GM21786 (cell line): ENCODE measurements around the gene DAP.
"Not testable (repeated sequence)": the region's sequence is repeated elsewhere in the genome, so short reads cannot be mapped to it uniquely, and the experiment has no call there.

Source experiments
- ATAC-seq: cut with Tn5 transposase; IDR thresholded peaks from one replicate; pipeline ENCODE4 v1.9.1; 2021; ENCODE audit not compliant: unreplicated experiment

DAP gene

DNA sequence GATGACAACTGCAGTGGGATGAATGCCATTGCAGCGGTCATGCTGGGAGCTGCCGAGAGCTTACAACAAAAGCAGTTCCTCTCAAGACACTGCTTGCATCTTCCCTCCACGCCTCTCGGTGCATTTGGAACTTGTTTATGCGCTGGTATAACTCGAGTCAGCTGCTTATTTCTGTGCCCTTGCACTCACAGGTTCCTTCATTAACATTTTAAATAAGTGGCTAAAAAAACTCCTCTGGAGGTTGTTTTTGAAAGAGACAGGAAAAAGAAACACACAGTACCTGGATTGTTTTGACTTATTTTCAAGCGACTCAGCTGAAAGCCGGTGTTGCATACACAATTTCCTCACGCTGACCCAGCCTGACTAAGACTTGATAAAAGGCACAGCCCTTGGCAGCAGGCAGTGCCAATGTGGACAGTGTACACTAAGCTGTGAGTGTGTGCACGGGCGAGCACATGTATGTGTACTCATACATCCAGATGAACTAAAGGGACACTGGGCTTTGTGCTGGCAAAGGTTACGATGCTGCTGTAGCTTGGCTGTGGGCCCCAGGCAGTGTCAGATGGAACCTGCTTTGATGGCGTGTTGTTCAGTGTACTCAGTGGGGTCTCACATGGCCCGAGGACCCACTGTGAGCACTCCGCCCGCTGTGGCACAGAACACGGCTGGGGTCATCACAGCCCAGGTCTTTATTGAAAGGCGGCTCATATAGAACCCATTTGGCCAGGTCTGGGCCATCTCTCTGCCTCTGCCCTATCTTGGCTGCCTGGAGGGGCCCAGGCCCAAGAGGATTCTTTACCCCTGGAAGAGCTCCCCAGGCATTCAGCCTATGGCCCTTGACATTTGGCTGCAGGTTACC lies 104.8 kb downstream of the DAP start:
- no peak for ATAC-seq

DNA sequence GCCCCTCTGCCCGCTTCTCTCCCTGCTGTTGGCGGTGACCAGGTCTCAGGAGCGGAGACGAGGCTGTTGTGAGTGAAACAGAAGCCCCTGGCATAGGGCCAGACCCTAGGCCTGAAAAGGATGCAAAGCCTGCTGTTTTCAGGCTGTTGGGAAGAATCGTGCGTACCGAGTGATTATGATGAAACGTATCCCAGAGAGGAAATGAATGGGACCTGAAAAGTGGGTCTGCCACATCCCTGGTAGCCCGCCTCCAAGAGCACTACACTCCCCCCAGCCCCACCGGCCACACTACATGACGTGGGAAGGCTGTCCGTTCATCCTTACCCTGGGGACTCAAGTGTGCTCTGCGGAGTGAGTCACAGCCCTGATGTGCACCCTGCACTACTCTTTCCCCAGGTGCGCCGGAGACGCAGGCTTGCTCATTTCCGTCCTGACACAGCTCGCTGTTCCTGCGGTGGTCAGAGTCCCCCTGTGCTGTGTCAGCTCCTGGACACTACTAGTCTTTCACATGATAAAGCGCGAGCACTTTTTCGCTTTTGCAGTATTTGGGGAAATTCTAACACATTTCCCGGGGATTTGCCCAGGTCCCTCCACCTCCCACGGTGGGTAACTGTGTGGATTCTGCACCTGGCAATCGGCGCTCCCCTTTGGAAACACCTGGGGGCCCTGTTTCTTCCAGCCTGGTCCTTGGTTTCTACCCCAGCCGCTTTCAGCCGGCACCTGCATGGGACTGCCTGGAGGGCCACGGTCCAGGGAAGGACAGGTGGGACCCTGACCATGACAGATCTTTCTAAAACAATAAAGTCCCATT lies 105.7 kb downstream of the DAP start:
- ATAC-seq = no peak

- no peak for ATAC-seq
Observed at GRCh38 chr5:10654566-10654965, 106.5 kb downstream of the DAP start.

DNA sequence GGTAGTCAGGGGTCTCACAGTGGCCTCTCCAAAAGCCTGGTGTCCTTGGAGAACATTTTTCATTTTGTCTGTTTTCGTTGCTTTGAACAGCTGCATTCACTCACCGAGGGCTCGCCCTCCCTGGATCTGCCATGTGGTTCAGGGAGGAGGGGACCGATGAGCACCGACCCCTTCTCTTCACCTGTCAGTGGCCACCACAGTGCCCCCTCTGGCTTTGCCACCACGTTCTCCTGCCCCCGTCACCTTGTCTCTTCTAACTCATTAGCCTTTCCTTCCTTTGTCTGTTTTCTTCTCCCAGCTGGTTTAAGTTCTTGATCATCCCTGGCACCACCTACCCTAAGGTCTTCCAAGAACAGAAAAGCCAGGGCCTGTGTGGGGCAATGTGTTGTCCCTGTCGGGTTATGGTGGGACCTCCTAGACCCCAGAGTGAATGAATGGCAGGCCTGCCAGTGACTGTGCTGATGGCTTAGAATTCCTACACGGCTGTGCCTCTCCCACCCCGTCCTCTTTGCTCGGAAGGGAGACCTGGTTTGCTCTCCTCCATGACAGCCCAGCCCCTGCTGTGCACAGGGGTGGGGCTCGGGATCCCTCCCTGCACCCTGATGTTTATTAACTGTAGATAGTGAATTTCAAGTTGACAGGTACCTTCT lies 107.2 kb downstream of the DAP start:
- no peak for ATAC-seq

- no peak for ATAC-seq
Observed at GRCh38 chr5:10653043-10653442, 108.0 kb downstream of the DAP start.

- no peak for ATAC-seq
Observed at GRCh38 chr5:10652606-10653005, 108.4 kb downstream of the DAP start.

DNA sequence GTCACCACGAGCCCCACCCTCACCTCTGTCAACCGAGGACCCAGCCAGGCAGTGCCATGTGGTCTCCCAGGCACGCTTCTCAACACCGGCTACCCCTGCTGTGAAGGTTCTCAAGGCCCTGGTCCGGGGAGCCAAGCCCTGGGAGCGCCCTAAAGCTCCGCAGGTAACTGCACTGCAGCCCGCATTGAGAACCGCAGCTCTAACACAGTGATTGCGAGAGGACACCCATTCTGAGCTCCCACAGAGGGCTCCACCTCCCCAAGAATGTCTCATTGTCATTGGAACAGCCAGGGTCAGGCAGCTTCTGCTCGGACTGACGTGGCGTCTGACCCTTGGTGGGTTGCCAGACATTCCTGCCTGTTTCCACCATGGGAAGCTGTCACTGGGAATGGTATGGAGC lies 108.9 kb downstream of the DAP start:
- ATAC-seq = no peak

DNA sequence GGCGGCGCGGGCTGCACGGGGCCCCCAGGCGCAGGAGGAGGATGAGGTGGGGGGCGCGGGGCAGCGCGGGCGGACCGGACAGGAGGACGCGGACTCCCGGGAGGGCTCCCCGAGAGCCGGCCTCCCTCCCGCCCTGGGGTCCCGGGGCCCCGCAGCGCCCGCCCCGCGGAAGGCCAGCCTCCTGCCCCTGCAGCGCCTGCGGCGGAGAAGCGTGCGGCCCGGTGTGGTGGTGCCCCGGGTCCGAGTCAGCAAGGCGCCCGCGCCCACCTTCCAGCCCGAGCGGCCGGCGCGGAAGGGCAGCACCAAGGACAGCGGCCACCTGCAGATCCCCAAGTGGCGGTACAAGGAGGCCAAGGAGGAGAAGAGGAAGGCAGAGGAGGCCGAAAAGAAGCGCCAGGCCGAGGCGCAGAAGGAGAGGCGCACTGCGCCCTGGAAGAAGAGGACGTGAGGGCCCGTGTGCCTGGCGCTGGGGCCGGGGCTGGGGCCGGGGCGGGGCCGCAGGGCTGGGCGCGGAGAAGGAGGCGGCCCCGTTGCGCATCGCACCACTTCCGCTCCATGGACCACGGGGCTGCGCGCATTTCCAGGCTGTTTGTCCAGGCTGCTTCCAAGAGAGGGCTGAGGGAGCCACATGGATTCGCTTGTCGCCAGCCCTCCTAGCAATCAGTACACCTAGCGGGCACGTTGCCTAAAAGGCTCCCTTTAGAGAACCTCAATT lies 111.2 kb downstream of the DAP start:
- ATAC-seq = no peak

GRCh38 chr5:10648806-10649665 lies 112.0 kb downstream of the DAP start:
- no peak for ATAC-seq

DNA sequence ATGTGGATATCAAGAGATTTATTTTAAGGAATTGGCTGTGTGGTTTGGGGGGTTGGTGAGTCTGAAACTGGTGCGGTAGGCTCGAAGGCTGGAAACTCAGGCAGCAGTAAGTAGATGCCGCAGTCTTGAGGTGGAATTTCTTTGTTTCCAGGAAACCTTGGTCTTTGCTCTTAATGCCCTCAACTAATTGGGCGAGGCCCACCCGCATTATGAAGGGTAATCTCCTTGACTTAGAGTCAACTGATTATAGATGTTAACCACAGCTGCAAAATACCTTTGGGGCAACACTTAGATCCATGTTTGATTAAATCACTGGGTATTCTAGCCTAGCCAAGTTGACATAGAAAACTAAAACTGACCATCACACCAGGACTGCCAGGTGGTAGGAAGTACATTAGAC lies 113.4 kb downstream of the DAP start:
- ATAC-seq = no peak

DNA sequence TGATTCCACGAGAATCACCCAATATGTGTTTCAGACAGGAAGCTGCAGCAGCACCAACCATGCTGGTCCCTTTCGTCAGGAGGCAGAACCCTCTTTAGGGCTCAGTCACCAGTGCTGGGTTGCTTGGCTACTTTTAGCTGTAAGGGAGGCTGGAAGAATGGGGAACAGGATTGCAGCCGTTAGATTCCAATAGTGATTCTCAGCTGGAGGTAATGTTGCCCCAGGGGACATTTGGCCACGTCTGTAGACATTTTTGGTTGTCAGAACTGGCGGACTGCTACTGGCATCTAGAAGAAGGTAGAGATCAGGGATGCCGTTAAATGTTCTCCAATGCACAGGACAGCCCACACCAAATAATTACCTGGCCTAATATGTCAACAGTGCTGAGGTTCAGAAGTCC lies 115.4 kb downstream of the DAP start:
- no peak for ATAC-seq

DNA sequence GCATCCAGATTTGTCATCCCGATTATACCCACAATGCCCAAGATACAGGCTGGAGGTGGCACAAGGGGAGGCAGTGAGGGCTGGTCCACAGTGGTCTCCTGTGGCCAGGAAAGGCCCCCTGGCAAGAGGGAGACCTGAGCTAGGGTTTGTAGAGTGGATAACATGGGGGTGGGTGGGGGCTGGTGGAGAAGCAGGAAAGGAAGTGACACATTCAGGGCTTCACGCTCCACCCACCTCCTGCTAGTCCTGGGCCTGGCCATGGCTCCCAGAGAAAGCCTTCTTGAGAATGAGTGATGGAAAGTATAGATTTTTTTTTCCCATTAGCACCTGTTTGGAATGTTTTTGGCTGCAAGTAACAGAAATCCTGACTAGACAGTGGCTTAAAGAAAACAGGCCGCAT lies 115.9 kb downstream of the DAP start:
- ATAC-seq = no peak

DNA sequence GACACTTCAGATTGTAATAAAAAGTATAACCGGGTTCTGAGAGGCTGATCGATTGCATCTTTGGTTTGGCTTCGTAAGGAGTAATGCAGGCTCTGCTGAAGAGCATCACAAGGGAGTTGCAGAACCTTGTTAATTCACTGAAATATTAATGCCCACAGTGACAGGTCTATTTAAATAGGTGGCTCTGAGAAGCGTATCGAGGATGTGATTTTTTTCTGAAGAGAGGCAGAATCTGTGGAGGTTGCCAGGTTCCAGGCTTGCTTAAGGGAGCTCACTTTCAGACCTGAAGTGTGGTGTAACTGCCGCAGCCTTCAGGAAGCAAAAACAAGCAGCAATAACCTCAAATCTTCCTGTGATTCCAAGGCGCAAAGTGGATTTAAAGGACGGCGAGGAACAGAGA lies 116.8 kb downstream of the DAP start:
- ATAC-seq = no peak

GRCh38 chr5:10642367-10642766 lies 118.7 kb downstream of the DAP start:
- no peak for ATAC-seq

DNA sequence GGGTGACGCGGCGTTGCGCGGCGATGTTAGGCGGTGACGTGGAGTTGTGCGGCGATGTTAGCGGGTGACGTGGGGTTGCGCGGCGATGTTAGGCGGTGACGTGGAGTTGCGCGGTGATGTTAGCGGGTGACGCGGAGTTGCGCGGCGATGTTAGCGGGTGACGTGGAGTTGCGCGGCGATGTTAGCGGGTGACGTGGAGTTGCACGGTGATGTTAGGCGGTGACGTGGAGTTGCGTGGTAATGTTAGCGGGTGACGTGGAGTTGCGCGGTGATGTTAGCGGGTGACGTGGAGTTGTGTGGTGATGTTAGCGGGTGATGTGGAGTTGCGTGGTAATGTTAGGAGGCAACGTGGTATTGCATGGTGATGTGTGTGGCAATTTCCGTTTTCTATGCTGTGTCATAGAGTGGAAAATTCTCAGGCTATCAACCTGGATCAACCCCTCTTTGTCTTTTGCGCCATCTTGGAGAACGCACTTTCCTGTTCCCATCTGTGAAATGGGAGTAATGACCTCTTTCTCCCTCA lies 121.1 kb downstream of the DAP start:
- ATAC-seq = no peak

GRCh38 chr5:10638723-10639122 lies 122.3 kb downstream of the DAP start:
- not testable (repeated sequence) for ATAC-seq

- ATAC-seq = no peak
Observed at GRCh38 chr5:10637944-10638343, 123.1 kb downstream of the DAP start.

DNA sequence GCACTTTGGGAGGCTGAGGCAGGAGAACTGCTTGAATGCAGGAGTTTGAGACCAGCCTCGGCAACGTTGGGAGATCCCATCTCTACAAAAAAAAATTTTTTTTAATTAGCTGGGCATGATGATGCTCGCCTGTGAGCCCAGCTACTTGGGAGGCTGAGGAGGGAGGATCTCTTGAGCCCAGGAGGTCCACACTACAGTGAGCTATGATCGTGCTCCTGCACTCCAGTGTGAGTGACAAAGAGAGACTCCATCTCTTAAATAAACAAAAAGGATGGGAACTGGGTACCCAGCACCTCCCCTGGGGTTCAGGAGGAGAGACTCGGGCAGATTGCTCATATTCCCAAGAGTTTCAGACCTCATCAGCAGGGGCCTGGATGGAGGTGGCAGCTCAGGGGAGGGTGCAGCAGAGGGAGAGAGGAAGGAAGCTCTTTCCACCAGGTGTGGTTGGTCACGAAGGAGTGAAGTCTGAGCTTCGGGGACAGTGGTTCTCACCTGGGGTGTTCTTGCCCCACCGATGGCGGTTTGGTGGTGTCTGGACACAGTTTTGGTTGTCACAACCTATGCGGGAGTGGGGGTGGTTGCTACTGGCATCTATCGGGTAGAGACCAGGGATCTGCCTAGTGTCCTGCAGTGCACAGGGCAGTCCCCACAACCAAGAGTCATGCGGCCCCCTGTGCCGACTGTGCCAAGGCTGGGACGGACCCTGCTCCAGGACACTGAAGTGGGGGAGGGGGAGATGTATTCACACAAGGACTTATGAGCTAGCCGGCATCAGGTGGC lies 124.5 kb downstream of the DAP start:
- ATAC-seq = no peak

DNA sequence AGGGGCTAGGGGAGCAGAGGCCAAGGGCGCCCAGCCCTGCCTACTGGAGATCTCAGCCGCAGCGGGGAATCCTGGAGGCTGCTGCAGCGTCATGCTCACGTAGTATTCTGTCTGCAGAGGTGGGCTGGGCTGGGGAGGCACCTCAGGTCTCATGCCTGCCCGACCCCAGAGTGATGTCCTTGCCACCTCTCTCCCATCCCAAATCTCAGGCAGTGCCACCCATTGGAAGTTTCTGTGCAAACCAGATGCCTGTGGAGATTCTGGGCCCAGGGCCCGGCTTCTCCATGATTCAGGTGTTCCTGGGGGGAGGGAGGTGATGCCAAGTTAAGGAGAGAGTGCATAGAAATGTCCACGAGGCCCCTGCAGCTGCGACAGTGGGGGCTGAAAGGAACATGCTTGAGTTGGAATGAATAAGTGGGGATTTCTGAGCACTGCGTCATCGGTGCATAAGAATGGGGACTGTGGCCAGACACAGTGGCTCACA lies 125.1 kb downstream of the DAP start:
- ATAC-seq = no peak
